ENCODE data around the gene SVIL.
"Not testable (repeated sequence)": the region's sequence is repeated elsewhere in the genome, so short reads cannot be mapped to it uniquely, and the experiment has no call there.

The SVIL gene

DNA sequence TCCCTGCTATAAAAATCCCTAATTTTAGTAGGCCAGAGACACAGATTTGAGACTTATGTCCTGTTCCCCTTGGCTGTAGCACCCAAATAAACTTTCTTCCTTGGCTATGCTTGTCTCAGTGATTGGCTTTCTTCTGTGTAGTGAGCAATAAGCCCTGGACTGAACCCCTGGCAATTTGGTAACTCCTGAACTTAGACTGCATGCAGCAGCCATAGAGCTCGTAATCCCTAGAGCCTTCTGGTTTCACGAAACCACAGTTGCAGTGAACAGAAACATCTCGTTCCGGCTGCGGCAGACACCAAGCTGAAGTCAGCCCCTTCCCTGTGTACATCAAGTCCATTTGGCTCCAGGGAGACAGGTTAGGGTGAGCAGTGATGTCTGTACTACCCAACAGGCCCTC is 173.7 kb downstream of the SVIL start:
- no peak overlapping the region for H3K27ac Mint-ChIP-seq

DNA sequence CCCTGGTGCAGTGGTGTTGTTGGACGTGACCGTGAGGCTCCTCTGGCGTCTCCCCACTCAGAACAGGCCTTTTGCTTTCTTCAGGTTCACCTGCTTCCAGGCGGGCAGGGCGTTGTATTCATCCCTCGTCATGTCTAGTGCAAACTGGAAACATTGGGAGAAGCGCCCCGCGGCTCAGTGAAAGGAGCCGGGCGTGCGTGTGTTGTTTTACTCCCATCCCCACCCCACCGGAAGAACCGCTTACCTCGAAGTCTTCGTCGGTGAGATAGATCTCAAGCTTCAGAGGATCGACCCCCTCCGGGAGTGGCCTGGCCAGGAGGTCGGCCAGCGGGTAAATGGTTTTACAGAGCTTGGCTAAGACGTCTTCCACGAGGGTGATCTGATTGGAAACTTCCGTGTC is 176.6 kb downstream of the SVIL start:
- not testable (repeated sequence) for H3K27ac Mint-ChIP-seq; DNase-seq (ENCODE audit: low spot score in 2 of 2); H3K4me3 Mint-ChIP-seq; H3K9me3 Mint-ChIP-seq; H3K4me1 Mint-ChIP-seq; ATAC-seq
- H3K36me3 Mint-ChIP-seq, result peaks cover 47% of the 10 kb centered on the region

More for the DNA sequence above, 173.7 kb downstream of the SVIL start:
- ATAC-seq, result no peak
- Mint-ChIP-seq H3K4me1 (no peaks in the 10 kb centered on the region), H3K36me3 (peaks cover 46% of the 10 kb centered on the region), H3K9me3 (peaks cover 3% of the 10 kb centered on the region), H3K4me3 (no peak overlapping the region)
- DNase-seq (ENCODE audit: low spot score in 2 of 2), result no peak

- Mint-ChIP-seq H3K4me3 (no peak overlapping the region), H3K36me3 (peaks cover 26% of the 10 kb centered on the region), H3K27ac (no peak overlapping the region), H3K4me1 (no peaks in the 10 kb centered on the region), H3K9me3 (no peaks in the 10 kb centered on the region)
- DNase-seq (ENCODE audit: low spot score in 2 of 2) (no peak), ATAC-seq (no peak)
Observed at GRCh38 chr10:29455095-29455494, 179.7 kb downstream of the SVIL start.

DNA sequence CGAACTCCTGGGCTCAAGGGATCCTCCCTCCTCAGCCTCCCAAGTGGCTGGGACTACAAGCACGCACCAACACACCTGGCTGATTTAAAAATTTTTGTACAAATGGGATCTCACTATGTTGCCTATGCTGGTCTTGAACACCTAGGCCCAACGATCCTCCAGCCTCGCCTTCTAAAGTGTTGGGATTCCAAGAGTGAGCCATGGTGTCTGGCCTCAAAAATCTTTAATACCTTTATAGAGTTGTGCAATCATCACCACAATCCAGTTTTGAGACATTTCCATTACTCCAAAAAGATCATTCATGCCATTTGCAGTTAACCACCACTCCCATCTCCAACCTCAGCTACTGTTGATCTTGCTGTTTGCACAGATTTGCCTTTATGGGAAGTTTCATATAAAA is 180.5 kb downstream of the SVIL start:
- no peaks in the 10 kb centered on the region for H3K9me3 Mint-ChIP-seq
- no peak overlapping the region for H3K27ac Mint-ChIP-seq
- ATAC-seq (no peak), DNase-seq (ENCODE audit: low spot score in 2 of 2) (no peak)
- H3K4me1 Mint-ChIP-seq, result peaks cover 1% of the 10 kb centered on the region
- no peak overlapping the region for H3K4me3 Mint-ChIP-seq
- H3K36me3 Mint-ChIP-seq, result peaks cover 20% of the 10 kb centered on the region

GRCh38 chr10:29452546-29452945 is 182.2 kb downstream of the SVIL start:
- peaks cover 5% of the 10 kb centered on the region for H3K4me1 Mint-ChIP-seq
- ATAC-seq (no peak), DNase-seq (ENCODE audit: low spot score in 2 of 2) (no peak)
- no peak overlapping the region for H3K27ac Mint-ChIP-seq
- H3K36me3 Mint-ChIP-seq, result peaks cover 14% of the 10 kb centered on the region
- no peaks in the 10 kb centered on the region for H3K9me3 Mint-ChIP-seq
- H3K4me3 Mint-ChIP-seq, result no peak overlapping the region

DNA sequence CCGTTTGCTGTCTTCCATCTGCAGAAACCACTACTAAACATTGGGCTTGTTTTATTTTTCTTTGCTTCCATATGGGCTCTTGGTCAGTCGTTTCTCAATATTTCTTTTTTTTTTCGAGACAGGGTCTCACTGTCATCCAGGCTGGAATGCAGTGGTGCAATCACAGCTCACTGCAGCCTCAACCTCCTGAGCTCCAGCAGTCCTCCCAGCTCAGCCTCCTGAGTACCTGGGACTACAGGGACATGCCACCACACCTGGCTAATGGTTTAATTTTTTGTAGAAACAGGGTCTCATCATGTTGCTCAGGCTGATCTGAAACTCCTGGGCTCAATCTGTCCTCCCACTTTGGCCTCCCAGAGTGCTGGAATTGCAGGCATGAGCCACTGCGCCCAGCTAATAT is 182.8 kb downstream of the SVIL start:
- no peak for ATAC-seq
- no peak overlapping the region for H3K4me3 Mint-ChIP-seq
- H3K9me3 Mint-ChIP-seq, result no peaks in the 10 kb centered on the region
- H3K27ac Mint-ChIP-seq, result no peak overlapping the region
- no peak for DNase-seq (ENCODE audit: low spot score in 2 of 2)
- peaks cover 8% of the 10 kb centered on the region for H3K36me3 Mint-ChIP-seq
- peaks cover 5% of the 10 kb centered on the region for H3K4me1 Mint-ChIP-seq

DNA sequence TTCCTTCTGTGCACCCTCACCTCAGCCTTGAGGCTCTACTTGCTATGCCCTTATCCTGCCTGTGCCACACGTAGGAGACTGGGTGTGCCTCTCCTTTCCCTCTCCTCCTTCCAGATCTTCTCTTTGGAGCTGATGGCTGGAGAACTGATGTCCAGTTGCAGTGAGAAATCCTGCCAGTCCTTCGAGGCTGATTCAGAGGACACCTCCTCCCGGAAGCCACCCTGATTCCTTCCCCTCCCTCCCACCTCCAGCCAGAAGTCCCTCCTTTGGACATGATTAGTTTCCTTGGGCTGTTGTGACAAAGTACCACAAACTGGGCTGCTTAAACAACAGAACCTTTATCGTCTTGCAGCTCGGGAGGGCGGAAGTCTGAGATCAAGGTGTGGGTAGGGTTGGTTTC is 184.4 kb downstream of the SVIL start:
- peaks cover 10% of the 10 kb centered on the region for H3K4me1 Mint-ChIP-seq
- DNase-seq (ENCODE audit: low spot score in 2 of 2) (no peak), ATAC-seq (no peak)
- H3K9me3 Mint-ChIP-seq, result no peaks in the 10 kb centered on the region
- H3K36me3 Mint-ChIP-seq, result peaks cover 6% of the 10 kb centered on the region
- H3K27ac Mint-ChIP-seq, result no peak overlapping the region
- H3K4me3 Mint-ChIP-seq, result no peak overlapping the region

GRCh38 chr10:29448756-29449592 is 185.8 kb downstream of the SVIL start:
- H3K9me3 Mint-ChIP-seq, H3K36me3 Mint-ChIP-seq, H3K4me3 Mint-ChIP-seq: not testable (repeated sequence)
- DNase-seq (ENCODE audit: low spot score in 2 of 2) (peak; percentile 67 to 87), ATAC-seq (peak; percentile 85)
- peak overlapping the region; percentile 79 for H3K27ac Mint-ChIP-seq
- peaks cover 16% of the 10 kb centered on the region for H3K4me1 Mint-ChIP-seq

DNA sequence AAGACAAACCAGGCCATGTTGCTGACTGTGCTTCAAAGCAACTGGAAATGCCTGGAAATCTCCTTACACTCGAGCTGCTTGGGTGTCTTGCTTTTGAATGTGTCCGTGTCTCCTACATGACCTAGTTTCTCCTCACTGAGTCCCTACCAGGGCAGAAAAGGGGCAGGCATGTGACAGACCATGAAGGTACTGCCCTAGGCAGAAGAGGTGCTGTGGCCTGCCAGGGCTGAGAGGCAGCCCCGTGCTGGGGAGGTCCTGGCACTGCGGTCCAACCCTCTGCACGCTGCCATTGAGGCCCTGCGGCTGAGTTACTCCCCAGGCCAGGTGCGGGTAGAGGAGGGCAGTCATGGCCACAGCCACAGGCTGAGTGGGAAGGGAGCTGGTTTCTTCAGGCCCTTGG is 186.6 kb downstream of the SVIL start:
- Mint-ChIP-seq H3K27ac (no peak overlapping the region), H3K36me3 (no peaks in the 10 kb centered on the region), H3K4me1 (peaks cover 16% of the 10 kb centered on the region), H3K9me3 (no peaks in the 10 kb centered on the region), H3K4me3 (no peak overlapping the region)
- ATAC-seq, result no peak
- no peak for DNase-seq (ENCODE audit: low spot score in 2 of 2)

- ATAC-seq, result no peak
- no peak for DNase-seq (ENCODE audit: low spot score in 2 of 2)
- Mint-ChIP-seq H3K4me1 (peaks cover 16% of the 10 kb centered on the region), H3K9me3 (no peaks in the 10 kb centered on the region), H3K4me3 (no peak overlapping the region), H3K36me3 (no peaks in the 10 kb centered on the region), H3K27ac (no peak overlapping the region)
Observed at GRCh38 chr10:29446327-29446726, 188.4 kb downstream of the SVIL start.

- peaks cover 11% of the 10 kb centered on the region for H3K4me1 Mint-ChIP-seq
- no peaks in the 10 kb centered on the region for H3K36me3 Mint-ChIP-seq
- ATAC-seq (no peak), DNase-seq (ENCODE audit: low spot score in 2 of 2) (no peak)
- no peak overlapping the region for H3K4me3 Mint-ChIP-seq
- no peak overlapping the region for H3K27ac Mint-ChIP-seq
- H3K9me3 Mint-ChIP-seq, result peaks cover 2% of the 10 kb centered on the region
Observed at GRCh38 chr10:29443745-29444523, 190.8 kb downstream of the SVIL start.

- H3K4me1 Mint-ChIP-seq, result peaks cover 11% of the 10 kb centered on the region
- H3K27ac Mint-ChIP-seq, result no peak overlapping the region
- no peak for ATAC-seq
- H3K9me3 Mint-ChIP-seq, result peaks cover 13% of the 10 kb centered on the region
- H3K4me3 Mint-ChIP-seq, result no peak overlapping the region
- H3K36me3 Mint-ChIP-seq, result no peaks in the 10 kb centered on the region
- DNase-seq (ENCODE audit: low spot score in 2 of 2), result no peak
Observed at GRCh38 chr10:29440981-29441380, 193.8 kb downstream of the SVIL start.

- DNase-seq (ENCODE audit: low spot score in 2 of 2); H3K36me3 Mint-ChIP-seq; H3K4me1 Mint-ChIP-seq; H3K4me3 Mint-ChIP-seq; ATAC-seq; H3K27ac Mint-ChIP-seq: not testable (repeated sequence)
- H3K9me3 Mint-ChIP-seq, result peaks cover 13% of the 10 kb centered on the region
Observed at GRCh38 chr10:29439005-29439404, 195.8 kb downstream of the SVIL start.

DNA sequence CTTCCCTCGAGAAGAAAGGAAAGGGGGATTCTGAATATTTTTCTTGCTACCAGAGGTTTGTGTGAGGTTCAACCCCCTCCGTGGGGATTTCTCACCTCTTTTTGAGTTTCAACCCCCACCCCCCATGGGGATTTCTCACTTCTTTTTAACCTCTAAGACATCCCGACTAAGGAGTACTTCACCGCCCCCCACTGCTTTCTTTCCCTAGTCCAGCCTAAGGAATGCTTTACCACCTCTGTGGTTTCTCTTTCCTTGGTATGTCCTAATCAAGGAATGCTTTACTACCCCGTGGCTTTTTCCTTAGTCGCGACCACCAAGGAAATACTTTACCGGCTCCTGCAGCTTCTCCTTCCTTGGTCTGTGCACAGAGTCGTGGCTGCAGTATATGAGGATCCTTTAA is 196.5 kb downstream of the SVIL start:
- H3K27ac Mint-ChIP-seq, result no peak overlapping the region
- no peaks in the 10 kb centered on the region for H3K36me3 Mint-ChIP-seq
- no peak for DNase-seq (ENCODE audit: low spot score in 2 of 2)
- no peak overlapping the region for H3K4me3 Mint-ChIP-seq
- peaks cover 13% of the 10 kb centered on the region for H3K9me3 Mint-ChIP-seq
- ATAC-seq, result no peak
- no peaks in the 10 kb centered on the region for H3K4me1 Mint-ChIP-seq

- Mint-ChIP-seq H3K36me3 (no peaks in the 10 kb centered on the region), H3K27ac (no peak overlapping the region)
- ATAC-seq, result no peak
Observed at GRCh38 chr10:29437871-29438270, 196.9 kb downstream of the SVIL start.

More at GRCh38 chr10:29437871-29438270, 196.9 kb downstream of the SVIL start:
- Mint-ChIP-seq H3K4me3 (no peak overlapping the region), H3K4me1 (no peaks in the 10 kb centered on the region), H3K9me3 (peaks cover 13% of the 10 kb centered on the region)
- no peak for DNase-seq (ENCODE audit: low spot score in 2 of 2)

Measured in stimulated activated effector memory CD8-positive, alpha-beta T cell treated with anti-CD3 and anti-CD28 coated beads, Interleukin-12 subunit alpha, Interleukin-12 subunit beta, amount 100 ng/mL, for 72 hours (primary cell).